Nephron progenitor cell (in vitro differentiated cells): ENCODE data around the gene RBP3.

Source experiments
- DNase-seq: peaks from one replicate; pipeline ENCODE4 v3.0.0; 2021
- H3K27ac Mint-ChIP-seq: 2 replicates; pipeline ENCODE4 v1.8.0; 2021; ENCODE audit warnings: mild to moderate bottlenecking, moderate library complexity, mixed read lengths
- H3K27me3 Mint-ChIP-seq: 2 replicates; pipeline ENCODE4 v1.8.0; 2021; ENCODE audit warnings: mild to moderate bottlenecking, low read depth, mixed read lengths; ENCODE audit not compliant: poor library complexity
- H3K36me3 Mint-ChIP-seq: 2 replicates; pipeline ENCODE4 v1.8.0; 2021; ENCODE audit warnings: low read depth, mixed read lengths
- H3K4me1 Mint-ChIP-seq: 2 replicates; pipeline ENCODE4 v1.8.0; 2021; ENCODE audit warnings: mixed read lengths
- H3K4me3 Mint-ChIP-seq: 2 replicates; pipeline ENCODE4 v1.8.0; 2021; ENCODE audit warnings: mild to moderate bottlenecking, moderate library complexity, mixed read lengths
- H3K9me3 Mint-ChIP-seq: 2 replicates; pipeline ENCODE4 v1.8.0; 2021; ENCODE audit warnings: mild to moderate bottlenecking, moderate library complexity, mixed read lengths
- TF ChIP-seq, protein P1 (sequence below): fragments of 200-600 bp; sonication (generic); IDR thresholded peaks from 2 replicates; pipeline ENCODE4 v1.5.0; 2021; ENCODE audit warnings: antibody characterized with exemption

The RBP3 gene

GRCh38 chr10:47309408-47310089, 38.6 kb upstream of the RBP3 start:
- no peak overlapping the region for H3K27ac Mint-ChIP-seq
- peaks cover 15% of the 10 kb centered on the region for H3K27me3 Mint-ChIP-seq

DNA sequence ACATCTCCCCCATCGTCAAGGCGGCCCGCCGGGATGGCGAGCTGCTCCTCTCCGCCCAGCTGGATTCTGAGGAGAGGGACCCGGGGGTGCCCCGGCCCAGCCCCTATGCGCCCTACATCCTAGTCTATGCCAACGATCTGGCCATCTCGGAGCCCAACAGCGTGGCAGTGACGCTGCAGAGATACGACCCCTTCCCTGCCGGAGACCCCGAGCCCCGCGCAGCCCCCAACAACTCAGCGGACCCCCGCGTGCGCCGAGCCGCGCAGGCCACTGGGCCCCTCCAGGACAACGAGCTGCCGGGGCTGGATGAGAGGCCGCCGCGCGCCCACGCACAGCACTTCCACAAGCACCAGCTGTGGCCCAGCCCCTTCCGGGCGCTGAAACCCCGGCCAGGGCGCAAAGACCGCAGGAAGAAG, 38.1 kb upstream of the RBP3 start:
- Mint-ChIP-seq H3K9me3 (no peaks in the 10 kb centered on the region), H3K4me1 (peaks cover 6% of the 10 kb centered on the region), H3K4me3 (no peak overlapping the region), H3K27me3 (peaks cover 11% of the 10 kb centered on the region), H3K27ac (no peak overlapping the region), H3K36me3 (no peaks in the 10 kb centered on the region)
- TF ChIP-seq, protein P1, sequence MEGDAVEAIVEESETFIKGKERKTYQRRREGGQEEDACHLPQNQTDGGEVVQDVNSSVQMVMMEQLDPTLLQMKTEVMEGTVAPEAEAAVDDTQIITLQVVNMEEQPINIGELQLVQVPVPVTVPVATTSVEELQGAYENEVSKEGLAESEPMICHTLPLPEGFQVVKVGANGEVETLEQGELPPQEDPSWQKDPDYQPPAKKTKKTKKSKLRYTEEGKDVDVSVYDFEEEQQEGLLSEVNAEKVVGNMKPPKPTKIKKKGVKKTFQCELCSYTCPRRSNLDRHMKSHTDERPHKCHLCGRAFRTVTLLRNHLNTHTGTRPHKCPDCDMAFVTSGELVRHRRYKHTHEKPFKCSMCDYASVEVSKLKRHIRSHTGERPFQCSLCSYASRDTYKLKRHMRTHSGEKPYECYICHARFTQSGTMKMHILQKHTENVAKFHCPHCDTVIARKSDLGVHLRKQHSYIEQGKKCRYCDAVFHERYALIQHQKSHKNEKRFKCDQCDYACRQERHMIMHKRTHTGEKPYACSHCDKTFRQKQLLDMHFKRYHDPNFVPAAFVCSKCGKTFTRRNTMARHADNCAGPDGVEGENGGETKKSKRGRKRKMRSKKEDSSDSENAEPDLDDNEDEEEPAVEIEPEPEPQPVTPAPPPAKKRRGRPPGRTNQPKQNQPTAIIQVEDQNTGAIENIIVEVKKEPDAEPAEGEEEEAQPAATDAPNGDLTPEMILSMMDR: no peak
- no peak for DNase-seq

More at GRCh38 chr10:47309408-47310089, 38.6 kb upstream of the RBP3 start:
- no peak overlapping the region for H3K4me3 Mint-ChIP-seq
- peaks cover 6% of the 10 kb centered on the region for H3K4me1 Mint-ChIP-seq
- TF ChIP-seq, protein P1: peak; percentile 31
- no peaks in the 10 kb centered on the region for H3K9me3 Mint-ChIP-seq
- DNase-seq: no peak
- H3K36me3 Mint-ChIP-seq: no peaks in the 10 kb centered on the region

GRCh38 chr10:47311193-47311931, 36.8 kb upstream of the RBP3 start:
- no peak overlapping the region for H3K4me3 Mint-ChIP-seq
- H3K36me3 Mint-ChIP-seq: no peaks in the 10 kb centered on the region
- no peak for DNase-seq
- H3K27ac Mint-ChIP-seq: no peak overlapping the region
- TF ChIP-seq, protein P1: no peak
- H3K27me3 Mint-ChIP-seq: peaks cover 7% of the 10 kb centered on the region
- H3K9me3 Mint-ChIP-seq: no peaks in the 10 kb centered on the region
- H3K4me1 Mint-ChIP-seq: peaks cover 4% of the 10 kb centered on the region

- Mint-ChIP-seq H3K27ac (no peak overlapping the region), H3K4me1 (no peaks in the 10 kb centered on the region), H3K9me3 (no peaks in the 10 kb centered on the region), H3K4me3 (no peak overlapping the region), H3K36me3 (no peaks in the 10 kb centered on the region), H3K27me3 (peaks cover 8% of the 10 kb centered on the region)
- DNase-seq: peak; percentile 88
- TF ChIP-seq, protein P1: peak; percentile 84
These were observed 36.1 kb upstream of the RBP3 start for GRCh38 chr10:47311932-47312662.

- TF ChIP-seq, protein P1: no peak
- Mint-ChIP-seq H3K9me3 (no peaks in the 10 kb centered on the region), H3K4me3 (no peak overlapping the region), H3K27me3 (peaks cover 11% of the 10 kb centered on the region), H3K27ac (no peak overlapping the region), H3K4me1 (no peaks in the 10 kb centered on the region), H3K36me3 (no peaks in the 10 kb centered on the region)
- DNase-seq: no peak
These were observed 35.5 kb upstream of the RBP3 start for GRCh38 chr10:47312663-47312995.
